HG03045 (cell line): ENCODE data around the gene KCNA5.

ENCODE experiments used
- ATAC-seq: cut with Tn5 transposase; IDR thresholded peaks from one replicate; pipeline ENCODE4 v1.9.1; 2021; ENCODE audit warnings: mild to moderate bottlenecking, moderate library complexity; ENCODE audit not compliant: unreplicated experiment

The KCNA5 gene

DNA sequence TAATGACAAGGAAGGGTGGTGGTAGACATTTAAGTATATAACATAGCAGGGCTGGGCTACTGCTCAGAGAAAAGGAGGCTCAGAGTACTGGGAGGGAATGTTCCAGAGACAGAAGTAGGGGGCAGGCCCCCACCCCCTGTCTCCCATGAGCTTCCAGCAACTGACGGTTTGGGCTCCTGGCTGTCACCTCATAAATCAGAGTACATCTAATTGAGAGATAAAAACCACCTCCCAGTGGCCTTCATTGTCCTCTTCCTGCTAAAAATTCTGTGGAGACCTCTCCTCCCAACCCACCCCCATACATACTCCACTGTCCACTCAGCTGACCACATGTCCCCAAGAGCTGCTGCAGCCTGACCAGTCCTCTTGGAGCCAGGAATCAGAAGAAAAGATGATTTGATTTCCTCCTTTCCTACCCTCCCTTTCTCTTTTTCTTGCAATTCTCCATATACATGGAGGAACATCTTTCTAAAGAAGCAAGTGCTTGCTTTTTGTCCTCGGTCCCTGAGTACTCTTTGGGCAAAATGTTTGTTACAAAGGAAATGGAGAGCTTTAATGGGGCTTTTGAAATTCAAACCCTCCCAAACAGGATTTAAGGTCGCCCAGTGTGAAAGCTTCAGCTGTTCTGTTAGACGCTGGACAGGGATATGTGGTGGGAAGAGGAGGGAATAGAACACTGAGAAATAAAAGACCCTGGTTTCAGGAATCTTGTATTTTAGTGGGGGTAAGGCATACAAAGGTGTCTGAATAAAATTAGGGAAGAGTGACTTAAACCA, 16.4 kb upstream of the KCNA5 start:
- no peak for ATAC-seq

DNA sequence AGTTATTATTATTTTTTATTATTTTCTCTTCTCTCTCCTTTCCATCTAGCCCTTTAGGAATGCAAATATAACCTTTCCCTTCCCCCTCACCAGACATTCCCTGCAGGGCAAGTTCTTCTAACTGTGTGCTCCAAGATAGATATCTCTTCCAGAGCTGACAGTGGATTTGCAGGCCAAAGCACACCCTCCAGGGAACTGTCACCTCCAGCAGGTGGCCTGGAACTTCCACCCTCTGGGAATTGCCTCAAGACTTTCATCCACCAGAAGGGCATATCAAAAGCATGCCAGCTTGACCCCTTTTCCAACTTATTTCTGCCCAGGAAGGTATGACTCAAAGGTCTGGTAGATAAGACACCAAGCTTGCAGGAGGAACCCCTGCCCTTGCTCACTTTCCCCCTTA, 13.6 kb upstream of the KCNA5 start:
- ATAC-seq = no peak

DNA sequence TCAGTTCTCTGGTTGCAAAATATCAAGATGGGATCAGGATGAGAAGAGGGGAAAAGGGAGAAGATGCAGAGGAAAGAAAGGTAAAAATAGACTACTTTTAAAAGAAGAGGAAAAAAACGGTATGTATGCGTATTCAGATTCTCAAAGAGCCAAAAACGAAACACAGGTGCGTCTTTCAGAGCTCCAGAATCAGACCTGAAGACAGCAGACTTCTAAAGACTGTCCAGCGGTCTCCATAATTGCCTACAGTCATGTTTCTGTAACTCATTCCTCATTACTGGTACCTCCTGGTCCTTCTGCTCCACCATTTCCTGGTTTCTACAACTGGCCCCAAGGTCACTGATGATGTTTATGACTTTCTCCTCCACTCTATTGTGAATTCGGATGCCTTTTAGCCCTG, 12.4 kb upstream of the KCNA5 start:
- ATAC-seq = no peak

DNA sequence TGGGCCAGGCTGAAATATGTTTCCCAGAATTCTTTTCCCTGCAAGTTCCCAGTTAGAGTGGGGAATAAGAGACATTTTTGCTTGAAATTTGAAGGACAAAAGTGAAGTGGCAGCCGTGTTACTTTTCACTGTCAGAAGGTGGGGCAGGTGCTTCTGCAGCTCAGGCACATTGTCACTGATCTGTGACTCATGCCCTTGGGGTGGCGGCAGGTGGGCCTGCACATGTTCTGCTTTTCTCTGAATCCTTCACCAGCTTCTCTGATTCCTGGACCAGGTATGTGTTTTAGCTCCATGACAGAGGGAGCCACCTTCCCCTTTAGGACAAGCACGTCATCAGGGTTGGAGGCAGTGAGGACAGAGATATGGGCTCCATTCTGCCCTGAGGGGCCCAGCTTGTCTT, 11.7 kb upstream of the KCNA5 start:
- no peak for ATAC-seq

DNA sequence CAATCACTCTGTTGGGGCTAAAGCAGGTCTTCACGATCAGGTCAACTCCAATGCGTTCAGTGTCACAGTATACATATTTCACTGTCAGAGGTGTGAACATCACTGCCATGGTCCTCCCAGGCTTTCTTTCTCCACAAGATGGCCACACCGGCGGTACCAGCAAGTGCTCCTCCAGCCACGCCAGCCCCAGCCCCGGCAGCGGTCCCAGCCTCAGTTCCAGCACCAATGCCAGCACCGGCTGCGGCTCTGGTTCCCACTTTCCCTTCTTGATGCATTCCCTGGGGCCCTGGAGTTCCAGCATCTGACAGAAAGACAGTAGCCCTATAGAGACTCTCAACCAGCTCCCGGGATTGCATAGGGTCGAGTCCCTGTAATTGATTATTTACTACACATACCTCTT, 10.9 kb upstream of the KCNA5 start:
- no peak for ATAC-seq

DNA sequence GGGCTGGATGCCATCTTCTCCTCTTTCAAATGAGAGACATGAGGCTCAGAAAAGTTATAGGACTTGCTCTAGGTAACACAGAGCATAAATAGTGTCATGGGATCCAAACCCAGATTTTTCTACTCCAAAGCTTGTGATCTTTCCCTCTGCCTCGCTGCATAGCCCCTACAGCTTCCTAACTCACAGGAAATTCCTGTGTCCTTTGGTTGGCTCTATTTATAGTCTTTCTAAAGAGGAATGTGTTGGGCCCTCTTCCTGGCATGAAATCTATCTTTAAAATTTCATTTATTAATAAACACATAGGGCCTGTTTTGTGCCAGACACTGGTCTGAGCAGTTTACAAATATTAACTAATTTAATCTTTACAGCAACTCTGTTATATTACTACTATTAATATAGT, 9.8 kb upstream of the KCNA5 start:
- ATAC-seq = no peak

DNA sequence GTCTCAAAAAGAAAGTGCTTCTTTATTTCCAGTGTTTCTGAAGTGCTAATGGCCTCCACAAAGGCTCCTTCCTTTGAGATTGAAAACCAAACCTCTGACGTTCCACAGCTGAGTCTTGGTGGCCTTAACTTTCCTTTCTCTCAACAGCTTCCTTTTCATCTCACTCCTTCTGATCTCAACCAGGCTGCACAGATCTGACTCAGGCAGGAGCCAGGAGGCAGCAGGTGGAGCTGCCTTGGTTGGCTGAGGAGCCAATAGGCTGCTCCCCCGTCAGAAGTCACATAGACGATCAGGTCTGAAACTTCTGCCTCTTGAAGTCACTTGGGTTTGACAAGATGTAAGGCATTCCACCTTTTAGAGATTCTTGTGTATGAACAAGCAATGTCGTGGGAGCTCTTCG, 9.1 kb upstream of the KCNA5 start:
- ATAC-seq = no peak

DNA sequence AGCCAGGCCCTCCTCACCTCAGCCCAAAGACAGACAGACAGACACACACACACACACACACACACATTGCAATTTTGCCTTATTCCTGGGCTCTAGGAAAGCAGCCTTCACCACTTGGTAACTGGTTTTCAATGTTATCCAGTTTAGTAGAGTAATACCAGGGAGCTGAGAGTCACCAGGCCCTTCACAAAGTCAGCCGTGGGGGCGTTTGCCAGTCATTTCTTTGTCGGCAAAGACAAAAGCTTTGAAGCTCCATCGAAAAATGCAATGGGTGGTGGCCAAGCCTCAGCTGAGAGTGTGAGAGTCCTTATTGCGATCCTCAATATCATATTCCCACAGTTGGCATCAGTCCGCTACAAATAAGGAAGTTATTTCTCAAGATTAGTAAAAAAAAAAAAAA, 8.1 kb upstream of the KCNA5 start:
- ATAC-seq = no peak

DNA sequence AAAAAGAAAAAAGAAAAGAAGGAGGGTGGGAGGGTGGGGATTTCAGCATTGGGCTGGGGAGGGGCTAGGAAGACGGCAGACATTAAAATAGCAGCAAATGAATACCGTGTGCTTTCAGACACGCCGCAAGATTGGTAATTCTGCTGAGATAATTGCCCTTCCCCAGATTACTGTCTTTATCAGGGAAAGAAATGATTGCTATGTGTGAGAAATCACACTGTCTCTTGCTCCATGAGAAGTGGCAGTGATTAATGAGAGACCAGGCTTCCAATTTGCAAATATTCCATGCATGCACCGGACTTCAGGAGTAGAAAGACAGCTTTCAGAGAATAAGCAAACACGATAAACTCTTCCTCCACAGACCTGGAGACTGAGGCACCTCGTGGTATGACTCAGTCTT, 7.6 kb upstream of the KCNA5 start:
- no peak for ATAC-seq

DNA sequence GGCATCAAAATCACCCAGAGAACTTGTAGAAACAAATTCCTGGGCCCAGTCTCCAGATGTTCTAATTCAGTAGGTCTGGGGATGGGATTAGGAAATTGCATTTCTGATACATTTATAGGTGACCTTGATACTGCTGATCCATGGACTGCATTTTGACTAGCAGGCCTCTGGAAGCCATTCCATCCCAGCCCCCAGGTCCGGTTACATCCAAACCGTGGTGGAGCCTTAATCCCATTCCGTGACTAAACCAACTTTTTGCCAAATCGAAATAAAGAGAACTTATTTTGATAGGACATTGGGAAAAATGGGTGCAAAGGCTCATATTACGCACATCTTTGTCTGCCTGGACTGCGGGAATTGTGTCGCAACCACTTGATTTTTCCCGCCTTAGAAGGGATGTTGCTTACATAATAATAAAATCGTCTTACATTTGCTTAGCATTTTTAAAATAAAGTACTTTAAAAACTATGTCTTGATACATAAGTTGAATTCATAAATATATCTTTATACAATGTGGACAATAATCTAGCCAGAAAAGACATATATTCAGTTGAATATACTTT, 5.8 kb upstream of the KCNA5 start:
- ATAC-seq = no peak

DNA sequence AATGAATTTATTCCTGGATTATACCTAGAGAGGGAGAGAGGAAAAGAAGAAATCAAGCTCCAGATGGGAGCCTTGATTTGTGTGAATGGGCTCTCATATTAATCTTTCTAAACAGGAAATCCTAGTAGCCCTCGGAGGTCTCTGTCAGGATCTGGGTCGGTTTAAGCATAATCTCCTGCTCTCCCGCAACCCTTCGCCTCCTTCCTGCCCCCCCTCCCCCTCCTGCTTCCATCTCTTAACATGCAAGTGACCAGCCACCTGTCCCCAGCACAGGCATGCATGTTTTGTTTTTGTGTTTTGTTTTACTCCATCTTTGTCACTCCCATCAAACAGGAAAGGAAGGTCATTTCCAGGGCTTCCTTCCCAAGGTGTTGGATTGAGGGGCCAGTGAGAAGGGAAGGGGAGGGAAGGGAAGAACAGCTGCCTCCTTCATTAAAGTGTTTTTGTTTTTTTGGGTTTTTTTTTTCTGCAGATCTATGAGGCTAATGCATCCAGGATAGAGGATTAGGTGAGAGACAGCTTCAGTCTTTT, 4.8 kb upstream of the KCNA5 start:
- no peak for ATAC-seq

DNA sequence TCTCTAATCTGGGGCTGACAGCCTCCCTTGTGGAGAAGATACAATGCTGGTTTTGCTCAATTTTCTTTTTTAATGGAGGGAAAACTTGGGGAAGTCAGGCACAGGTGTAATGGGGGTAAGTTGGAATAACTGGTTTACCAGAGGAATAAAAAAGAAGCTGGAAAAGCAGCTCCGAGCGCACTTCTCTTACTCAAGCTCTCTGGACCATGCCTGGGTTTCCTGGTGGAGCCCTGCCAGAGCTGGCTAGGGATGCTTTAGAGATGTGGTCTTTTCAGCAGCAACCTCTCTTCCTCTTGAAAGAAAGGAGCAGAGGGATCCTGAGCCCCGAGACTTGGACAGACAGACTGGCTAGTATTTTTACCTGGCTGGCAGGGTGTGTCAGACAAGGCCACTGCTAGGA, 3.9 kb upstream of the KCNA5 start:
- ATAC-seq = no peak

DNA sequence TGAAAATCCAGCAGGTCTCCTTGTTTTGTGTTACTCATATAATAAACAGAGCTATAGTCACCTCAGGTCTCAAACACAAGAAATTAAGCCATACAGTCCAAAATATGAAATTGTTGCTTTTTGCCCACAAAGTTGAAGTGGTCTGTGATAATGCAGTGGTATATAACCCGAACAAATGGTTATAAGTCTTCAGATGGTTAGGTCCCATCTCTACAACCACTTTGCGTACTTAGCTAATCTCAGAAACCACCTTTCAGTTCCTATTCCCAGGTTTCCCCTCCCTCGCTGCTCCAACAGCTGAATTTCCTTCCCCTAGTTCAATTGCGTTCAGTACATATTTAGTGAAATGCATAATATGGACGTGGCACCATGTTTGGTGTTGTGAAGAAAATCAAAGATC, 3.3 kb upstream of the KCNA5 start:
- no peak for ATAC-seq

DNA sequence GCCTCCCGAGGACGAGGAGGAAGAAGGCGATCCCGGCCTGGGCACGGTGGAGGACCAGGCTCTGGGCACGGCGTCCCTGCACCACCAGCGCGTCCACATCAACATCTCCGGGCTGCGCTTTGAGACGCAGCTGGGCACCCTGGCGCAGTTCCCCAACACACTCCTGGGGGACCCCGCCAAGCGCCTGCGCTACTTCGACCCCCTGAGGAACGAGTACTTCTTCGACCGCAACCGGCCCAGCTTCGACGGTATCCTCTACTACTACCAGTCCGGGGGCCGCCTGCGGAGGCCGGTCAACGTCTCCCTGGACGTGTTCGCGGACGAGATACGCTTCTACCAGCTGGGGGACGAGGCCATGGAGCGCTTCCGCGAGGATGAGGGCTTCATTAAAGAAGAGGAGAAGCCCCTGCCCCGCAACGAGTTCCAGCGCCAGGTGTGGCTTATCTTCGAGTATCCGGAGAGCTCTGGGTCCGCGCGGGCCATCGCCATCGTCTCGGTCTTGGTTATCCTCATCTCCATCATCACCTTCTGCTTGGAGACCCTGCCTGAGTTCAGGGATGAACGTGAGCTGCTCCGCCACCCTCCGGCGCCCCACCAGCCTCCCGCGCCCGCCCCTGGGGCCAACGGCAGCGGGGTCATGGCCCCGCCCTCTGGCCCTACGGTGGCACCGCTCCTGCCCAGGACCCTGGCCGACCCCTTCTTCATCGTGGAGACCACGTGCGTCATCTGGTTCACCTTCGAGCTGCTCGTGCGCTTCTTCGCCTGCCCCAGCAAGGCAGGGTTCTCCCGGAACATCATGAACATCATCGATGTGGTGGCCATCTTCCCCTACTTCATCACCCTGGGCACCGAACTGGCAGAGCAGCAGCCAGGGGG, 979 bp downstream of the KCNA5 start:
- ATAC-seq = no peak

DNA sequence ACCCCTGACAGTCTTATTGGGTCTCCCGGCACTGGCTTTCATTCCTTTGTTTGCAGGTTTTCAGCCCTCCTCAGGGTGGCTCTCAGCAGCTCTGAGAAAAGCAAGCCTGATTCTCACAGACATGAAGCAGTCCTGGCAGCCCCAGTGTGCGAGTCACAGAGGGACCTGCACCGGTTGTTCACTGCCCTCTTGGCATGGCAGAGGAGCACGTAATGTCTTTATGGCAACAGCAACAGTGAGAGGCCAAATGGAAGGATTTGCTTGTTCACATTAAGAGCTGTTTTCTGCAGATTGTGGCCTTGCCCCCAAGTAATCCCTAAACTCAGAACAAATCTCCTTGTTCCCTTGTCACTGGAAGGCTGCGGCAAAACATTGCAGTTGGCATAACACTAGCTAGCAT, 3.4 kb downstream of the KCNA5 start:
- ATAC-seq = no peak

DNA sequence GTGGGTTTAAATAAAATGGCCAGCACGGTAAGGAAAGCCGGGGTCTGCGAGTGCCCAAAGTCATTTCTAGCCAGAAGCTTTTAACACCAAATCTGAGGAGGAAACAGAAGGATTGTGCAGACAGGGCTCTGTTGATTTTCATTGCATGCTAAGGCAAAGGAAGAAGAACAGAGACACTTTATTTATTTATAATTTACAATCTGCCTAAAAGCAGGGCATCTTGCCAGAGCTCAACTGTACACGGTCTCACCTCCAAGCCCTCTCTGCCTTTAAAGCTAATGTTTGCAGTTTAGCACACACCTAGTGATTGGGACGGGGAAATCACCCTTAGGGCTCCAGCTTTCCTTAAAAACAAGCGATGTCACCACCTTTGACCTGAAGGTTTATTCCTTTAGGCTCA, 4.0 kb downstream of the KCNA5 start:
- no peak for ATAC-seq

DNA sequence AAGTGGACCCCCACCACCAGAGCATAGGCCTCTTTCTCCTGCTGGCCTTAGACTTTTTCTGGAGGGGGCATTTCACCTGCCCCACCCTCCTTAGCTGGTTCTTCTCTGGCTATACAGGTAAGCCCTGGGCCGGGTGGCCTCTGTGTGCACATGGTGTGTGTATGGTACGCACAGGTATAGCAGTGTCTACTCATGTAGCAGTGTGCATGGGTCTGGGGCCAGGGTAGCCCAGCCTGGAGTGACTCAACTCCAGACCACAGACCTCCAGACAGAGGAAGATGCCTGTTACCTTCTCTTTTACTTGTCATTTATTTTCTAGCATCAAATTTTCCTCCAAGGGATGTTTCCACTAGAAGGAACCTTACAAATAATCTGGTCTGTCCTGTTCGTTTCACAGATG, 6.9 kb downstream of the KCNA5 start:
- no peak for ATAC-seq

DNA sequence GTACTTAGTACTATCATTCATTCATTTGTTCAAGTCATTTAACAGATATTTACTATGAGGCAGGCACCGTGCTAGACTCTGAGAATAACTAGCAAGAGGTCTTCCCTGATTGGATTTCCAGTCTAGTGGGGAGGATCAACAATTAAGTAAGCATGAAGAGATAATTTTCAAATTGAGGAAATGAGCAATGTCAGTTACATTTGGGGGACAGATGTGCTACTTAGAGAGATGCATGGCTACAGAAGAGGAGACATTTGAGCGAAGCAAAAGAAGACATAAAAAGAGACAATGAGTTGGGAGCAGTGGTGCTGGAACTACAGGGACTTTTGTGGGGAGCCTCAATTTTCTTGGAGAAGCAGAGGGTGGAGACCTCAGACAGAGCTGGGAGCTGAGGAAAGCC, 7.7 kb downstream of the KCNA5 start:
- ATAC-seq = no peak

DNA sequence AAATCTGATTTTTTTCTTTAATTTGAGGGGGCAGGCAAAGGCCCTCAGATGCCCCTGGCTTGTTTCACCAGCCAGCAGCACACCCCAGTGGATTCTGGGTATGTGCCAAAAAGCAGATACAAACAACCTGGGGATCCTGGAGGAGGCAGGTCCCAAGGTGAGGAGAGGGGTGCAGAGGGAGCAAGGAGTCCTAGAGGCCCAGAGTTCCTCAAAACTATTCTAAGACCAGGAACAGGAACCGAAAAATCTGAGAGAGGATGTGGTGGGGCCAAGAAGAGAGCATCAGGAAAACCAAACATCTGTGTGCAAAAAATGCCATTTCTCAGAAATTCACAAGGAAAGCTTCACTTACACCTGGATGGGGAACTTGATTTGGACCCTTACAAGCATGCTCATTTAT, 8.2 kb downstream of the KCNA5 start:
- ATAC-seq = no peak

DNA sequence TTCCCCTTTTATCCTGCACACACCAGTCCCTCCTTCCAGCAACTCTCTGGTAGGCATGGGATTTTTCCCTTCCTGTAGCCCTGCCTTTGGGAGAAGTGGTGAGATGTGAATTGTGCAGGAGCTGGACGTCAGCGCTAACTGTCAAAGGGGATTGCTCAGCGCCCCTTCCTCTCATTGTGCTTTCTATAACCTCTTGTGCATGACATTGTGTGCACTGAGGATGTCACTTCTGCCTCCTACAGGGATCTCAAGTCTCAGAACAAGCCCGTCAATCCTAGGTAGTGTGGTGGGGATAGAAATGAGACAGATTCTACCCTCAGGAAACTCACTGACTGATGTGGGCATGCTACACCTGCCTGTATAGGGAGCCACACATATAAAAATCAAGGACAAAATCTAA, 8.7 kb downstream of the KCNA5 start:
- ATAC-seq = no peak

DNA sequence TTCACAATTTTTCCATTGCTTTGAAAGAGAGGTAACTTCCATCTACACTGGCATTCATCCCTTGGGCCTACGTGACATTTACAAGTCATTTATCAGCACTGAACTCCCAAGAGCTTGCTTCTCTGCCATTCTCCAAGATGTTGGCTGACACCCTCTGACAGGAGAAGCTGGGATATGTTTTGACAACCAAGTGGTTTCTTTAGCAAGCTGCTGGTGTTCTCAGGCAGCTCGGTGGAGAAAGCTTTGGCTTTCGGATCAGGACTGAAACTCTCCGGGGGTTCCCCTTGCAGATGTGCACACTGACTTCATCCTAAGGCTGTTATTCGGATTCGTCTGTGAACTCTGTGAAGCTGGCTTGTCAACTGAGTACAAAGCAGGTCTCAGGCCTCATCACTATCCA, 15.7 kb downstream of the KCNA5 start:
- ATAC-seq = no peak

DNA sequence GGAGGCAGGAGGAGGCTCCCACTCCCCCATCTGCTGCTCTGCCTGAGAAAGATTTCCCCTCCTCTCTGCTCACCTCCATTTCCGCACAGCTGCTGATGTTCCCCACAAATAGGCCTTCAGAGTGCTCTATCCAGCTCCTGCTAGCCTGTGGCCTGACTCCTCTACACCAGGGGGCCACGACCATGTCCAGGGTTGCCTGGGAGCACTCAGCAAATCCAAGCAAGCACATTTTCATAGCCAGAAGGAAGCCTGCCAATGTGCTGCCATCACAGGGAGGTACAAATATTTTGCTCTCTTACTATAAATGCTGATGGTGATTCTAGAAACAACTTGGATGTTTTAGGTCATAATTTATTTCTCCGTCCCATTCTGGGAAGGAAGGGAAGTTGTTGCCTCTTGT, 17.3 kb downstream of the KCNA5 start:
- ATAC-seq = no peak
